Testis (tissue), 3 donors: ENCODE measurements around the gene CPXM2. TPM values are rescaled to one million over a fixed set of nuclear protein-coding genes. Genes with fewer than 3 reads are reported as not detected.

Experiments used
- DNase-seq: peaks from one replicate; pipeline ENCODE4 v3.0.0-alpha.2; 2019
- H3K27ac ChIP-seq, 2 donors: fragments of 200-600 bp; sonication (generic); one replicate each; pipeline ENCODE4 v1.5.1; 2019
- H3K27me3 ChIP-seq: fragments of 200-600 bp; sonication (generic); one replicate; pipeline ENCODE4 v1.5.1; 2019
- H3K36me3 ChIP-seq: fragments of 200-600 bp; sonication (generic); one replicate; pipeline ENCODE4 v1.5.1; 2017; ENCODE audit warnings: low read depth; ENCODE audit errors: missing control alignments
- H3K4me1 ChIP-seq: fragments of 200-600 bp; sonication (generic); one replicate; pipeline ENCODE4 v1.5.1; 2019
- H3K4me3 ChIP-seq, 2 donors: fragments of 200-600 bp; sonication (generic); one replicate each; pipeline ENCODE4 v1.5.1; 2017 to 2019
- H3K9me3 ChIP-seq: fragments of 200-600 bp; sonication (generic); one replicate; pipeline ENCODE4 v1.5.1; 2017
- POLR2A ChIP-seq: fragments of 450-650 bp; IDR thresholded peaks from one replicate; pipeline ENCODE4 v1.6.1; 2017; ENCODE audit warnings: antibody characterized with exemption, mild to moderate bottlenecking, moderate library complexity
- WGBS, 2 donors: methylation state at CpG; one replicate each; pipeline ENCODE4 v1.1.5; 2018; 5-methylcytosine and 5-hydroxymethylcytosine counted together
- intact Hi-C: fragments of 100-400 bp; cut with DNase I; formaldehyde crosslinking; loops from one replicate; pipeline ENCODE4 v1.15.1; 2023; ENCODE audit warnings: low total_unique reads
- polyA plus RNA-seq: library from polyadenylated mRNA; stranded (reverse); fragments of 350-450 nt; fragmentation: Illumina TruSeq; extraction: RNeasy Lipid Tissue Mini Kit (QIAGEN cat#74804); gene quantifications from one replicate; pipeline ENCODE4 v1.2.3, GENCODE V29; 2014; ENCODE audit warnings: low read depth, low replicate concordance; ENCODE audit not compliant: insufficient read depth
- total RNA-seq, 2 donors: library from RNA; depleted of rRNA; stranded (reverse); fragments of >200 nt; gene quantifications; one replicate each; pipeline ENCODE4 v1.2.3, GENCODE V29; 2016
- TF ChIP-seq, protein P1 (sequence below), 3 experiments: fragments of 450-650 bp in 2 of 3; fragments of 200-600 bp in 1 of 3; sonication (generic) in 1 of 3; IDR thresholded peaks; one replicate each; pipeline ENCODE4 v1.5.1; 2016 to 2019; ENCODE audit warnings: antibody characterized with exemption in 3 of 3, mild to moderate bottlenecking in 2 of 3, moderate library complexity in 1 of 3

The CPXM2 gene
- total and polyA plus RNA-seq, 3 donors from 2014 or later, result 16.0 to 40.0 (median 17.5) TPM

DNA sequence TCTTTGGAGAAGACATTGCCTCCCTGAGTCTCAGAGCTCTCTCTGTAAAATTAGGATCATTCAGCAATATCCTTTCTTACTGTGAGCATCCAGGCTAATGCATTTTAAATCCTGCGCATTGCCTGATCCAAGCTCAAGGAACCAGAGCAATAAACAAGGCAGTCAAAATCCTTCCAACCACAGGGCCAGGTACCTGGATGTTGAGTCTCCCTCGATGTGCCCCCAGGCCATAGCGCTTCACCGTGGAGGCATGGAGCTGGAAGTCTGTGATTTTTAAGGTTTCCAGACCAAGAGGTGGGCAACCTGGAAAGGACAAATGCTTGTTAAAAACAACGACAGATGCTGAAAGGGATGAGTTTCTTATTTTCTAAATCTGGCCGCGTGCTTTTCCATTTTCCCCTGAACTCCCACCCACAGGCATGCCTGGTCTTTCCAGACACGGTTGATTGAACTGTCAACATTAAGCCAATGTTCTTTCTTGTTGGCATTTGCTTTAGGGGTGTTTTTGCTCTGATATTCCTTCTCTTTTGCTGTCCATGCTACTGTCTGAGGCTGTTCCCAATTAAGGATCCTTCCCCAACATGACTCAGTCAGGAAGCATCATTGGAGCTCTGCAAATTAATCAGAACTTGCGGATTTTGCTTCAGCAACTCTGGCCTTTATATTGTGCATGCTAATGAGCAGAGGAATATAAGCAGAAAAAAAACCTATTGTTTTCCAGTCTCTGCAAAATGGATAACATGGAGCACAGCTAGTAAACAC, 29.0 kb downstream of the CPXM2 start:
- WGBS, 2 donors, result 79 to 88% methylated on average over 9 of the region's 9 CpGs
- DNase-seq, result no peak
- TF ChIP-seq POLR2A, result no peak
- TF ChIP-seq, protein P1, sequence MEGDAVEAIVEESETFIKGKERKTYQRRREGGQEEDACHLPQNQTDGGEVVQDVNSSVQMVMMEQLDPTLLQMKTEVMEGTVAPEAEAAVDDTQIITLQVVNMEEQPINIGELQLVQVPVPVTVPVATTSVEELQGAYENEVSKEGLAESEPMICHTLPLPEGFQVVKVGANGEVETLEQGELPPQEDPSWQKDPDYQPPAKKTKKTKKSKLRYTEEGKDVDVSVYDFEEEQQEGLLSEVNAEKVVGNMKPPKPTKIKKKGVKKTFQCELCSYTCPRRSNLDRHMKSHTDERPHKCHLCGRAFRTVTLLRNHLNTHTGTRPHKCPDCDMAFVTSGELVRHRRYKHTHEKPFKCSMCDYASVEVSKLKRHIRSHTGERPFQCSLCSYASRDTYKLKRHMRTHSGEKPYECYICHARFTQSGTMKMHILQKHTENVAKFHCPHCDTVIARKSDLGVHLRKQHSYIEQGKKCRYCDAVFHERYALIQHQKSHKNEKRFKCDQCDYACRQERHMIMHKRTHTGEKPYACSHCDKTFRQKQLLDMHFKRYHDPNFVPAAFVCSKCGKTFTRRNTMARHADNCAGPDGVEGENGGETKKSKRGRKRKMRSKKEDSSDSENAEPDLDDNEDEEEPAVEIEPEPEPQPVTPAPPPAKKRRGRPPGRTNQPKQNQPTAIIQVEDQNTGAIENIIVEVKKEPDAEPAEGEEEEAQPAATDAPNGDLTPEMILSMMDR (IDR thresholded peaks at IDR 0.05), result no peak

DNA sequence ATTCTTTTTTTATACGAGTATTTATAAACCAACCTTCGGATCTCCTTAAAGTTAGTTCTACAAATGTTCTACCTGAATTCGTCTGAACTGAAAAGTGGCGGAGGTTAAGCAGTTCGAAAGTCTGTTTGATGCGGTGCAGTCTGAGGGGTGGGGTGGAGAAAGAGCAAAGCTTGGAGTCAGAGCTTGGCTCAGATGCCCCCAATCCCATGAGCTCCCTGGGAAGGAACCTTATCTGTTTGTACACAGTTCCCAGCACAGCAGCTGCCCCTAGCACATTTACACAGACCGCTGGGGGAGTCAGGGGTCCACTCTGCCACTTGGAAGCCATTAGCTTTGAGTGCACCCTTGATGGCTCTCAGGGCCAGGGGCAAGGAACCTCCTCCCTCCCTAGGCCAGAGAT, 30.8 kb downstream of the CPXM2 start:
- Histone ChIP-seq H3K4me3 (no peak overlapping the region), H3K27ac (no peak overlapping the region), H3K27me3 (no peaks in the 10 kb centered on the region), H3K4me1 (no peaks in the 10 kb centered on the region), H3K36me3 (no peaks in the 10 kb centered on the region), H3K9me3 (no peaks in the 10 kb centered on the region)
- no peak for DNase-seq
- TF ChIP-seq POLR2A, result no peak
- TF ChIP-seq, protein P1 (IDR thresholded peaks at IDR 0.05), result no peak
- intact Hi-C loops, result no loop called here
- WGBS, 2 donors, result 90% methylated on average over 7 of the region's 7 CpGs

More for the DNA sequence above, 29.0 kb downstream of the CPXM2 start:
- Histone ChIP-seq H3K4me1 (peaks cover under 1% of the 10 kb centered on the region), H3K36me3 (no peaks in the 10 kb centered on the region), H3K27ac (no peak overlapping the region), H3K27me3 (no peaks in the 10 kb centered on the region), H3K9me3 (no peaks in the 10 kb centered on the region), H3K4me3 (no peak overlapping the region)
- intact Hi-C loops, result no loop called here

DNA sequence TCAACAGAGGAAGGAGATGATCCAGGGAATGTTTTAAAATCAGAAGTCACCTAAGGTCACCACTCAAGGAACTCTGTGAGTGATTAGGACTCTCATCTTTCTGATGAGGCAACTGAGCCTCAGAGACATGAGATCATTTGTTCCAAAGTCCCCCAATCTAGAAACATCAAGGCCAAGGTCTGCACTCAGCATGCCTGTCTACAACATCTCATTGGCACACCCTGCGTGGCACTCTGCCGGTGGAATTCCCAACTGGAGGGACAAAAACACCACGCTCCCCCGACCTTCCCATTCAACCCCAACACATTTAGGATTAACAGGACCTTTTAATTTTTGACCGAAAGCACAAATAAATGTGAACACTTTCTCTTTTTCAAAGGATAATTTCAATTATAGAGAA, 31.4 kb downstream of the CPXM2 start:
- no peak for TF ChIP-seq POLR2A
- TF ChIP-seq, protein P1 (IDR thresholded peaks at IDR 0.05), result no peak
- H3K9me3 ChIP-seq, result no peaks in the 10 kb centered on the region
- intact Hi-C loops, result no loop called here
- peaks cover 3% of the 10 kb centered on the region for H3K4me1 ChIP-seq
- no peak overlapping the region for H3K4me3 ChIP-seq
- H3K36me3 ChIP-seq, result no peaks in the 10 kb centered on the region
- DNase-seq, result no peak
- no peak overlapping the region for H3K27ac ChIP-seq
- 67 to 85% methylated on average over 5 of the region's 5 CpGs for WGBS, 2 donors
- no peaks in the 10 kb centered on the region for H3K27me3 ChIP-seq

DNA sequence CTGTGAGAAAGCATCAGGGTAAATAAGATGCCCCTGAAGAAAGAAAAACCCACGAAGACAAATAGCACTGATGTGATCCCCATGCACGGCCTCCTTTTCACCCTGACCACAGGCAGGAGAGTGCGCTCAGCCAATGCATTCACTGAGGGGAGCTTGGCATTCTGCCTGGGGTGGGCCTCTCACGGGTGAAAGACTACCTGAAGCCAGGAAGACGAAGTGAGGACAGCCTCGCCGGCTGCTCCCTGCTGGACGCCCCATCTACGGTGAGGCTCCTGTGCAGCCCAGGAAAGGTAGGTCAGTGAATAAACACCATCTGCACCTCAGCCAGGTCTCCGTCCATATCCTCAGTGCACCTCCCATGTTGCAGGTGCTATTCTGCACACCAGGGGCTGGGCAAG, 32.0 kb downstream of the CPXM2 start:
- Histone ChIP-seq H3K27me3 (no peaks in the 10 kb centered on the region), H3K27ac (no peak overlapping the region), H3K9me3 (no peaks in the 10 kb centered on the region), H3K4me3 (no peak overlapping the region), H3K4me1 (peaks cover 4% of the 10 kb centered on the region), H3K36me3 (no peaks in the 10 kb centered on the region)
- 87% methylated on average over 10 of the region's 10 CpGs for WGBS, 2 donors
- TF ChIP-seq, protein P1 (IDR thresholded peaks at IDR 0.05), result no peak
- TF ChIP-seq POLR2A, result no peak
- DNase-seq, result no peak
- intact Hi-C loops, result no loop called here
